ENCODE measurements around the gene INHBC. TPM values are rescaled to one million over a fixed set of nuclear protein-coding genes. Genes with fewer than 3 reads are reported as not detected.
"Not testable (repeated sequence)": the region's sequence is repeated elsewhere in the genome, so short reads cannot be mapped to it uniquely, and the experiment has no call there.

The INHBC gene
- total RNA-seq, 2 donors from 2014 or later: not detected

DNA sequence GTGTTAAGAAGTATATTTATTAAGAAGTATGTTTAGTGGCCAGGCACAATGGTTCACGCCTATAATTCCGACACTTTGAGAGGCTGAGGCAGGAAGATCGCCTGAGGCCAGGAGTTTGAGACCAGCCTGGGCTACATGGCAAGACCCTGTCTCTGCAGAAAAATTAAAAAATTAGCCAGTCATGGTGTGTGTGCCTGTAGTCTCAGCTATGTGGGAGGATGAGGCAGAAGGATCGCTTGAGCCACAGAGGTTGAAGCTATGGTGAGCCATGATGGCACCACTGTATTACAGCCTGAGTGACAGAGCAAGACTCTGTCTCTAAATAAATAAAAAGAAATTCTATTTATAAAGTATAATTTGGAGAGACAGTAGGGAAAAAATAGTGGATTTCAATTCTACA, 24.1 kb upstream of the INHBC start:
- H3K4me3 Mint-ChIP-seq: no peak overlapping the region
- Histone ChIP-seq H3K4me3 (ENCODE audit: low read length) (no peak overlapping the region), H3K9me3 (ENCODE audit: control insufficient read depth, low read length) (no peaks in the 10 kb centered on the region), H3K36me3 (ENCODE audit: control insufficient read depth, insufficient read depth, low read length) (no peaks in the 10 kb centered on the region), H3K4me1 (ENCODE audit: control insufficient read depth, insufficient read depth, low read length) (no peaks in the 10 kb centered on the region), H3K27me3 (ENCODE audit: control insufficient read depth, insufficient read depth, low read length, poor library complexity, severe bottlenecking) (no peaks in the 10 kb centered on the region), H3K9ac (ENCODE audit: extremely low read depth, low read length, poor library complexity, severe bottlenecking) (no peak overlapping the region), H3K27ac (ENCODE audit: low read depth, low read length) (no peak overlapping the region)
- H3K4me1 Mint-ChIP-seq: no peaks in the 10 kb centered on the region
- no peak for DNase-seq
- WGBS, 2 experiments (ENCODE audit: insufficient coverage in 1 of 2, insufficient read length in 1 of 2): 91 to 96% methylated on average over 4 of the region's 4 CpGs
- no peaks in the 10 kb centered on the region for H3K9me3 Mint-ChIP-seq
- no peaks in the 10 kb centered on the region for H3K27me3 Mint-ChIP-seq (ENCODE audit: insufficient read depth)
- H3K27ac Mint-ChIP-seq: no peak overlapping the region
- TF ChIP-seq, protein P1, sequence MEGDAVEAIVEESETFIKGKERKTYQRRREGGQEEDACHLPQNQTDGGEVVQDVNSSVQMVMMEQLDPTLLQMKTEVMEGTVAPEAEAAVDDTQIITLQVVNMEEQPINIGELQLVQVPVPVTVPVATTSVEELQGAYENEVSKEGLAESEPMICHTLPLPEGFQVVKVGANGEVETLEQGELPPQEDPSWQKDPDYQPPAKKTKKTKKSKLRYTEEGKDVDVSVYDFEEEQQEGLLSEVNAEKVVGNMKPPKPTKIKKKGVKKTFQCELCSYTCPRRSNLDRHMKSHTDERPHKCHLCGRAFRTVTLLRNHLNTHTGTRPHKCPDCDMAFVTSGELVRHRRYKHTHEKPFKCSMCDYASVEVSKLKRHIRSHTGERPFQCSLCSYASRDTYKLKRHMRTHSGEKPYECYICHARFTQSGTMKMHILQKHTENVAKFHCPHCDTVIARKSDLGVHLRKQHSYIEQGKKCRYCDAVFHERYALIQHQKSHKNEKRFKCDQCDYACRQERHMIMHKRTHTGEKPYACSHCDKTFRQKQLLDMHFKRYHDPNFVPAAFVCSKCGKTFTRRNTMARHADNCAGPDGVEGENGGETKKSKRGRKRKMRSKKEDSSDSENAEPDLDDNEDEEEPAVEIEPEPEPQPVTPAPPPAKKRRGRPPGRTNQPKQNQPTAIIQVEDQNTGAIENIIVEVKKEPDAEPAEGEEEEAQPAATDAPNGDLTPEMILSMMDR (conservative IDR thresholded peaks at IDR 0.05): no peak
- peaks cover 5% of the 10 kb centered on the region for H3K36me3 Mint-ChIP-seq (ENCODE audit: low read depth)

DNA sequence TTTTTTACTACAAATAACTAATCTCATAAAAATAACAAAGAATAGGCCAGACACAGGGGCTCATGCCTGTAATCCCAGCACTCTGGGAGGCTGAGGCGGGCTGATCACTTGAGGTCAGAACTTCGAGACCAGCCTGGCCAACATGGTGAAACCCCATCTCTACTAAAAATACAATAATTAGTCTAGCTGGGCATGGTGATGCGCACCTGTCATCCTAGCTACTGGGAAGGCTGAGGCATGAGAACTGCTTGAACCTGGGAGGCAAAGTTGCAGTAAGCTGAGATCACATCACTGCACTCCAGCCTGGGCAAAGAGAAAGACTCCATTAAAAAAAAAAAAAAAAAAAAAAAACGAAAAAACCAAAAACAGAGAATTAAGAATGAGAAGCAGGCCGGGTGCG, 20.4 kb upstream of the INHBC start:
- H3K4me1 ChIP-seq (ENCODE audit: control insufficient read depth, insufficient read depth, low read length); H3K27me3 Mint-ChIP-seq (ENCODE audit: insufficient read depth); H3K27ac Mint-ChIP-seq; H3K9ac ChIP-seq (ENCODE audit: extremely low read depth, low read length, poor library complexity, severe bottlenecking); H3K36me3 ChIP-seq (ENCODE audit: control insufficient read depth, insufficient read depth, low read length); H3K9me3 ChIP-seq (ENCODE audit: control insufficient read depth, low read length); H3K4me3 Mint-ChIP-seq; DNase-seq; H3K4me3 ChIP-seq (ENCODE audit: low read length); H3K27ac ChIP-seq (ENCODE audit: low read depth, low read length); H3K4me1 Mint-ChIP-seq; H3K9me3 Mint-ChIP-seq; H3K36me3 Mint-ChIP-seq (ENCODE audit: low read depth); H3K27me3 ChIP-seq (ENCODE audit: control insufficient read depth, insufficient read depth, low read length, poor library complexity, severe bottlenecking): not testable (repeated sequence)
- WGBS, 2 experiments (ENCODE audit: insufficient coverage in 1 of 2, insufficient read length in 1 of 2): 89 to 100% methylated on average over 3 to 6 of the region's 6 CpGs

DNA sequence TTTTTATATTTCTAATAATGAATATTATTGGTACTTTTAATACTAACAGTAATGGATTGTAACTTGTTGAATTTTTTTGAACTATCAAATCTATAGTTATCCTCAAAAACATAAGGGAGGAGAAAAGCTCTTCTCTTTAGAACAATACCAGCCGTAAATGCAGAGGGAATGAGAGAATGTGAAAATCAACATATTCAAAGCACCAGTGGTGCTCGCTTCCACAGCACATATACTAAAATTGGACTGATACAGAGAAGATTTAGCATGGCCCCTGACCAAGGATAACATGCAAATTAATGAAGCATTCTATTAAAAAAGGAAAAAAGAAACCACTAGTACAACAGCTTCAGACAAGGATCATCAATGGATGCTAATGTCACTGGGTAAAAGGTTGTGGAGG, 19.5 kb upstream of the INHBC start:
- Mint-ChIP-seq H3K36me3 (ENCODE audit: low read depth) (no peaks in the 10 kb centered on the region), H3K9me3 (no peaks in the 10 kb centered on the region), H3K27me3 (ENCODE audit: insufficient read depth) (no peaks in the 10 kb centered on the region), H3K27ac (no peak overlapping the region), H3K4me3 (no peak overlapping the region), H3K4me1 (peaks cover 5% of the 10 kb centered on the region)
- DNase-seq: no peak
- TF ChIP-seq, protein P1 (conservative IDR thresholded peaks at IDR 0.05): no peak
- no peaks in the 10 kb centered on the region for H3K27me3 ChIP-seq (ENCODE audit: control insufficient read depth, insufficient read depth, low read length, poor library complexity, severe bottlenecking)
- H3K27ac ChIP-seq (ENCODE audit: low read depth, low read length): no peak overlapping the region
- H3K4me1 ChIP-seq (ENCODE audit: control insufficient read depth, insufficient read depth, low read length): no peaks in the 10 kb centered on the region
- H3K9ac ChIP-seq (ENCODE audit: extremely low read depth, low read length, poor library complexity, severe bottlenecking): no peak overlapping the region
- no peak overlapping the region for H3K4me3 ChIP-seq (ENCODE audit: low read length)
- WGBS, 2 experiments (ENCODE audit: insufficient coverage in 1 of 2, insufficient read length in 1 of 2): 83 to 94% methylated on average over 1 to 2 of the region's 2 CpGs
- peaks cover 6% of the 10 kb centered on the region for H3K36me3 ChIP-seq (ENCODE audit: control insufficient read depth, insufficient read depth, low read length)
- H3K9me3 ChIP-seq (ENCODE audit: control insufficient read depth, low read length): no peaks in the 10 kb centered on the region
